Prostate gland (tissue), 2 donors: ENCODE results near the gene PSD4. TPM values are rescaled to one million over a fixed set of nuclear protein-coding genes. Genes with fewer than 3 reads are reported as not detected.

Experiments
- DNase-seq: peaks from one replicate; pipeline ENCODE4 v3.0.0-alpha.2; 2019; ENCODE audit warnings: low spot score
- H3K27ac ChIP-seq, 2 donors: fragments of 200-600 bp; sonication (generic); 2 replicates each; pipeline ENCODE4 v1.5.1; 2017 to 2019
- H3K27me3 ChIP-seq: fragments of 200-600 bp; sonication (generic); replicated peaks from 2 replicates; pipeline ENCODE4 v1.5.1; 2019; ENCODE audit not compliant: insufficient read depth
- H3K36me3 ChIP-seq, 2 donors: fragments of 200-600 bp; sonication (generic); 1 replicate in 1 of 2; 2 replicates in 1 of 2; pipeline versions ENCODE4 v1.5.1 to v1.8.1; 2017 to 2019
- H3K4me1 ChIP-seq: fragments of 200-600 bp; sonication (generic); replicated peaks from 2 replicates; pipeline ENCODE4 v1.5.1; 2019
- H3K4me3 ChIP-seq, 2 donors: fragments of 200-600 bp; sonication (generic); 2 replicates each; pipeline ENCODE4 v1.5.1; 2017 to 2019
- H3K9me3 ChIP-seq: fragments of 200-600 bp; sonication (generic); 2 replicates; pipeline ENCODE4 v1.5.1; 2017
- CTCF ChIP-seq, 4 experiments: fragments of 200-600 bp in 2 of 4; fragments of 450-650 bp in 2 of 4; sonication (generic) in 2 of 4; IDR thresholded peaks; 1 replicate in 3 of 4; 2 replicates in 1 of 4; pipeline ENCODE4 v1.5.1; 2016 to 2019; ENCODE audit warnings: antibody characterized with exemption in 4 of 4, mild to moderate bottlenecking in 2 of 4, moderate library complexity in 2 of 4
- POLR2A ChIP-seq: fragments of 450-650 bp; IDR thresholded peaks from one replicate; pipeline ENCODE4 v1.6.1; 2016; ENCODE audit warnings: antibody characterized with exemption, mild to moderate bottlenecking
- POLR2AphosphoS5 ChIP-seq: sonication (generic); formaldehyde crosslinking; IDR thresholded peaks from one replicate; pipeline ENCODE4 v1.6.1; 2017; ENCODE audit warnings: antibody characterized with exemption
- WGBS: methylation state at CpG from one replicate; pipeline ENCODE4 v1.1.5; 2018; 5-methylcytosine and 5-hydroxymethylcytosine counted together
- intact Hi-C: fragments of 100-400 bp; cut with DNase I; formaldehyde crosslinking; loops from one replicate; pipeline ENCODE4 v1.14.2; 2022
- total RNA-seq, 2 donors: library from RNA; depleted of rRNA; stranded (reverse); fragments of >200 nt; gene quantifications; one replicate each; pipeline ENCODE4 v1.1.0, GENCODE V29; 2016

The PSD4 gene
- total RNA-seq, 2 donors from 2014 or later = 139 to 221 TPM

DNA sequence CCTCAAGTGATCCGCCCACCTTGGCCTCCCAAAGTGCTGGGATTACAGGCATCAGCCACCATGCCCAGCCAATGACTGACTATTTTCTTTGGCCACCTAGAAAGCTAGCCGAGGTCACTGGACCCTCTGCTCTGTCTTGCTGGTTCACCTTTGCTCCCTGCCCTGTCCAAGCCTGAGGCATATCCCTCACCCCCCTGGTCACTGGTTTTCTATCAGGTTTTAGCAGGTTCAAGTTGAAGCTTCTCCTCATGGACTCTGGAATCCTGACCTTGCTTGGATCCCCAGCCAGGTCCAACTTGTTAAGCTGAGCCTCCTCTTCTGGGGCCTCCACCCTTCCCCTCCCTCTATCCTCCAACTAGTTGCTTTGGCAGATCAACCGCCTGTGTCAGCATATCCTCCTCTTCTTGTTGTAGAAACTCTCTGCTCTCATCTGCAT lies 71.5 kb downstream of the PSD4 start:
- intact Hi-C loops = loop anchor here (5.0 kb wide), 1 partner anchor 48 kb away; no protein-coding TSS in a partner anchor
- H3K4me3 ChIP-seq = no peak overlapping the region
- no peaks in the 10 kb centered on the region for H3K27me3 ChIP-seq
- TF ChIP-seq POLR2AphosphoS5 (no peak), POLR2A (no peak), CTCF (IDR thresholded peaks at IDR 0.05) (no peak)
- H3K27ac ChIP-seq = no peak overlapping the region
- no peaks in the 10 kb centered on the region for H3K9me3 ChIP-seq
- H3K4me1 ChIP-seq = no peaks in the 10 kb centered on the region
- 97% methylated on average over 3 of the region's 3 CpGs for WGBS
- no peak for DNase-seq
- no peaks in the 10 kb centered on the region for H3K36me3 ChIP-seq

DNA sequence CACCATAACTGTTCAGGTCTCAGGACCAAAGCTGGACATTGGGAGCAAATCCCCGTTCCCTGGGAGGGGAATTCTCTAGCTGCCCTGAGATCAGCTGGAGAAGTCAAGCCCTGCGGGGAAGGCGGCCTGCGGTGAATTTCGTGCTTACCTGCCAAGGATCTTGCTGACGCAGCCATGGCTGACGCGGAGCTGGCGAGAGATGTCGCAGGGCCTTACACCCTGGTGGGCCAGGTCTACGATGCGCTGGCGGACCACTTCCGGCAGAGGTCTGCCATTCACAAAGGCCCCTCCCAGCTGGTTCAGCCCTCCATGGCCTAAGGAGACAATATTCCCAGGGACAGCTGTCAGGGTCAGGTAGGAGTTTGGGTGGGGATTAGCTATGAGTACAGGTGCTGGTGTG lies 72.8 kb downstream of the PSD4 start:
- Histone ChIP-seq H3K36me3 (no peaks in the 10 kb centered on the region), H3K27me3 (no peaks in the 10 kb centered on the region), H3K4me3 (no peak overlapping the region), H3K9me3 (no peaks in the 10 kb centered on the region), H3K4me1 (no peaks in the 10 kb centered on the region), H3K27ac (no peak overlapping the region)
- no peak for DNase-seq
- TF ChIP-seq POLR2A (no peak), POLR2AphosphoS5 (no peak), CTCF (IDR thresholded peaks at IDR 0.05) (no peak)
- intact Hi-C loops = loop anchor here (5.0 kb wide), 1 partner anchor 49 kb away; no protein-coding TSS in a partner anchor
- WGBS = 91% methylated on average over 14 of the region's 14 CpGs

- Histone ChIP-seq H3K27me3 (no peaks in the 10 kb centered on the region), H3K36me3 (no peaks in the 10 kb centered on the region), H3K9me3 (no peaks in the 10 kb centered on the region), H3K4me3 (no peak overlapping the region), H3K4me1 (no peaks in the 10 kb centered on the region), H3K27ac (no peak overlapping the region)
- intact Hi-C loops = loop anchor here (2.0 to 5.0 kb wide), 2 partner anchors 52 to 122 kb away; no protein-coding TSS in a partner anchor
- peak; percentile 12 for TF ChIP-seq POLR2AphosphoS5
- TF ChIP-seq POLR2A = no peak
- peak; percentile 75 to 92 (median 88) for TF ChIP-seq CTCF (IDR thresholded peaks at IDR 0.05)
- DNase-seq = peak; percentile 75
- WGBS = 41% methylated on average over 10 of the region's 10 CpGs
Measured at GRCh38 chr2:113248997-113249770, 75.4 kb downstream of the PSD4 start.

- TF ChIP-seq POLR2AphosphoS5 (no peak), POLR2A (no peak), CTCF (IDR thresholded peaks at IDR 0.05) (no peak)
- 78% methylated on average over 7 of the region's 7 CpGs for WGBS
- Histone ChIP-seq H3K9me3 (no peaks in the 10 kb centered on the region), H3K36me3 (no peaks in the 10 kb centered on the region), H3K4me3 (no peak overlapping the region), H3K27me3 (no peaks in the 10 kb centered on the region), H3K4me1 (no peaks in the 10 kb centered on the region), H3K27ac (no peak overlapping the region)
- DNase-seq = no peak
- intact Hi-C loops = no loop called here
Measured at GRCh38 chr2:113251118-113251517, 77.3 kb downstream of the PSD4 start.

DNA sequence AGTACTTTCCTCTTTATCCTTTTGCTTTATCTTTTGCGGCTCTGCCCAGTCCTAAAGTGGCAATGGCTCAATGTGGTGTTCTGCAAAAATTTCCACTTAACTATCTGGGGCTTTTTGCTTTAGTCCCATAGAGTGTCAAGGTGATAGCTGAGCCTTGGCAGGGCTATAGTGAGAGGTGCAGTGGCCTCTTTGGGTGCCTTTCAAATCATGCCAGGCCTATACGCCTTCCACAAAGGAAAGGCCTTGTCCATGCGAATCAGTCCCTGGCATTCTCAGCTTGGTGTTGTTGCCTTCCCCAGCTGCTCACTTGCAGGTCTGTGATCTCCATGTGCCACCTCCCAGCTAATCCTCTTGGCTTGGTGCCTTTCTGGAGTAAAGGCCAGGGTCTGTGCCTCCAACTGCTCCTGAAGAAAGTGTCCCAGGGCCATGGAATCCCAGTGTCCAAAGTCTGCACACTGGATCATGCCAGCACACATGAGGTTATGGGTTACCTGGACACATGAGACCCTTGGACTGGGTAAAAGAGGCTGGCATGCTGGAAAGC lies 78.3 kb downstream of the PSD4 start:
- no peak overlapping the region for H3K27ac ChIP-seq
- no peaks in the 10 kb centered on the region for H3K4me1 ChIP-seq
- no peak for DNase-seq
- H3K27me3 ChIP-seq = no peaks in the 10 kb centered on the region
- intact Hi-C loops = no loop called here
- 97% methylated on average over 3 of the region's 3 CpGs for WGBS
- H3K36me3 ChIP-seq = no peaks in the 10 kb centered on the region
- no peak overlapping the region for H3K4me3 ChIP-seq
- no peaks in the 10 kb centered on the region for H3K9me3 ChIP-seq
- TF ChIP-seq POLR2A (no peak), CTCF (IDR thresholded peaks at IDR 0.05) (no peak), POLR2AphosphoS5 (no peak)
